Measurements from ENCODE around the gene HCN1. TPM values are rescaled to one million over a fixed set of nuclear protein-coding genes. Genes with fewer than 3 reads are reported as not detected.

The HCN1 gene
- total RNA-seq = not detected in 2 replicates

GRCh38 chr5:45696206-45696836 is at the start of gene HCN1:
Gene HCN1 (minus strand): TSS chr5:45696380.

All from cardiac ventricle fibroblast (primary cell).